UCSD-AML1 (cell line): Measurements from ENCODE around the gene MYO10.
A peak's percentile ranks its signal among the peaks of the same experiment; 100 is the strongest.
"Not testable (repeated sequence)": the region's sequence is repeated elsewhere in the genome, so short reads cannot be mapped to it uniquely, and the experiment has no call there.

Source experiments
- DNase-seq: peaks from one replicate; lab custom pipeline; 2025; ENCODE audit not compliant: unreplicated experiment; lab: John Stamatoyannopoulos, UW

MYO10 gene

GRCh38 chr5:16936150-16936988 is at the start of gene MYO10:
TSS of gene MYO10 (minus strand) at chr5:16936288. CDS start at chr5:16935808, 480 bp downstream.
- peak; percentile 82 for DNase-seq

- DNase-seq: not testable (repeated sequence)
Observed at GRCh38 chr5:16985304-16985703, 49.2 kb upstream of the MYO10 start.

- no peak for DNase-seq
Observed at GRCh38 chr5:16983972-16984371, 47.9 kb upstream of the MYO10 start.

GRCh38 chr5:16983022-16983639 is 47.0 kb upstream of the MYO10 start:
- no peak for DNase-seq

- no peak for DNase-seq
Observed at GRCh38 chr5:16981700-16982099, 45.6 kb upstream of the MYO10 start.

GRCh38 chr5:16980983-16981382 is 44.9 kb upstream of the MYO10 start:
- no peak for DNase-seq

GRCh38 chr5:16978296-16978695 is 42.2 kb upstream of the MYO10 start:
- DNase-seq: no peak

GRCh38 chr5:16976625-16977008 is 40.5 kb upstream of the MYO10 start:
- DNase-seq: no peak

- no peak for DNase-seq
Observed at GRCh38 chr5:16975950-16976624, 40.0 kb upstream of the MYO10 start.

- DNase-seq: no peak
Observed at GRCh38 chr5:16974981-16975380, 38.9 kb upstream of the MYO10 start.

- DNase-seq: no peak
Observed at GRCh38 chr5:16970826-16971225, 34.7 kb upstream of the MYO10 start.

- no peak for DNase-seq
Observed at GRCh38 chr5:16970260-16970659, 34.2 kb upstream of the MYO10 start.

- DNase-seq: no peak
Observed at GRCh38 chr5:16965581-16965980, 29.5 kb upstream of the MYO10 start.

- DNase-seq: no peak
Observed at GRCh38 chr5:16963821-16964220, 27.7 kb upstream of the MYO10 start.

GRCh38 chr5:16961131-16961530 is 25.0 kb upstream of the MYO10 start:
- no peak for DNase-seq

GRCh38 chr5:16957304-16958196 is 21.5 kb upstream of the MYO10 start:
- peak; percentile 20 for DNase-seq

- no peak for DNase-seq
Observed at GRCh38 chr5:16953729-16954128, 17.6 kb upstream of the MYO10 start.

- no peak for DNase-seq
Observed at GRCh38 chr5:16952968-16953671, 17.0 kb upstream of the MYO10 start.

- DNase-seq: no peak
Observed at GRCh38 chr5:16946725-16947124, 10.6 kb upstream of the MYO10 start.

GRCh38 chr5:16944816-16945562 is 8.9 kb upstream of the MYO10 start:
- no peak for DNase-seq
